GM21515 (cell line): Measurements from ENCODE around the gene RPS6KA5.

Experiments
- ATAC-seq: cut with Tn5 transposase; IDR thresholded peaks from one replicate; pipeline ENCODE4 v1.9.1; 2021; ENCODE audit not compliant: unreplicated experiment

Gene RPS6KA5

DNA sequence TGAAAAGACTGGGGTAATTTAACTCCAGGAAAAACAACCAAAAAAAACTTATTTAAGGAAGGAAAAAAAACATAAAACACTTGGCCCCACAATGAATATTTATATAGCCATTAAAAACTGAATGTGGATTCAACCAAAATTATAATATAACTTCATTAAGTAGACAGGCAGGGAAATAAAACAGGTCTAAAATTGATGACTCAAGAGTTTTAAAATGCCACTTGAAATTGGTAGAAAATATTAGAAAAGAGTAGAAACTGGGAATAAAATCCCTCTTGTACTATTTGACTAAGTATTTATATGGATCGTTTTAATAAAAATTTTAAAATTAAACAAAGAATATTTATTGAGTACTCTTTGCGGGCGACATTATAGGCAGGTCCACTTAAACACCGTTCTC, 28.8 kb downstream of the RPS6KA5 start:
- no peak for ATAC-seq

DNA sequence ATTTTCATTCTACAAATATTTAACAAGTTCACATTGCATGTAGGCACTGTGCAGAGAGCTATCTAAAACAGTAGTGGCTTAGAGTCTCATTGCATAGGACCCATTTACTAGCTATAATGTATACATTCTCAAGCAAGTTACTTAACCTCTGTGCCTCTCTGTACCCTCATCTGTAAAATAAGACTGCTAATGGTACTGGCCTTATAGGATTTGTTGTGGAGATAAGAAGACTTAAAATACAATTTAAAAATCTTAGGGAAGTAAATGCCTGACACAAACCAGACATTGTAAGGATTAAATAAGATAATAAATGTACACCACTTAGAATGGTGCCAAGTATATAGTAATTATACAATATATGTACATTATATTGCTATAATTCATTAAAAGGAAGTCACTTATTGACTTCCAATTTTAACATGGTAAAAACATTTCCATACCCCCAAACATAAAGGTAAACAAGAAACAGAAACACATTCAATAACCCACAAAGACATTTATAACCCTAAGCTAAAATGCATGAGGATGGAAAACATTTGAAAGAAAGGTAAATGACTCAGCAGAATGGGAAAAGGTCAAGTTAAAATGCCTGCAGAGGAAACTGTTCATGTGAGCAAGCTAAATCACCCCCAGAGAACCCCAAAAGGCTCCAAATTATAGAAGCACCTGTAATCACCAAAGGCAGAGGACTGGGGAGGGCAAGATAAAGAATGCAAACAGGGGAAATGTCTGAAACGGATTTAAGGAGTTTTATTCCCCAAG, 30.8 kb downstream of the RPS6KA5 start:
- no peak for ATAC-seq

DNA sequence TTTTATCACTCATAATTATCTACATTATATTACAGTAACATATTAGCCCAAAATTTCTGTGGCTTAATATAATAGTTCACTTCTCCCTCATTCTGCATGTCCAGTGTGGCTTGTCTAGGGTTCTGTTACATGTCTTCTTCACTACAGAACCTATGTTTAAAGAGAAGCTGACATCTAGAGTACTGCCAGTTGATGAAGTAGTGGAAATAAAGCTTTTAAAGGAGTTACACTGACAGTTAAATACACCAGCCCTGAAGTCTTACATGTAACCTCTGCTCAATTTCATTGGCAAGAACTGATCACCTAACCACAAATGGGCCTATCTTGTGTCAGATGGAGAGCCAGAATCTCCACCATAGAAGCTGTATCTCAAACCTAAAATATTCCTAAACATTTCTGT, 32.9 kb downstream of the RPS6KA5 start:
- ATAC-seq: no peak

DNA sequence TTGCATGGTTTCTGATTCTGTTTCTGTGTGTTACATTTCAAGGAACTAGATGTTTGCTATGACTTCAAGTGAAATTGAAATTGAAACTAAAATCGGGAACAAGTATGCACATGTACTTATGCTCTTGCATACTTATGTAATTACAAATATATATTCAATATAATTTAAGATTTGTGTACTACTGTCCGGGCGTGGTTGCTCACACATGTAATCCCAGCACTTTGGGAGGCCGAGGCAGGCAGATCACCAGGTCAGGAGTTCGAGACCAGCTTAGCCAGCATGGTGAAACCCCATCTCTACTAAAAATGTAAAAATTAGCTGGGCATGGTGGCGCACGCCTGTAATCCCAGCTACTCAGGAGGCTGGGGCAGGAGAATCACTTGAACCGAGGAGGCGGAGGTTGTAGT, 37.8 kb downstream of the RPS6KA5 start:
- ATAC-seq: peak; percentile 90

DNA sequence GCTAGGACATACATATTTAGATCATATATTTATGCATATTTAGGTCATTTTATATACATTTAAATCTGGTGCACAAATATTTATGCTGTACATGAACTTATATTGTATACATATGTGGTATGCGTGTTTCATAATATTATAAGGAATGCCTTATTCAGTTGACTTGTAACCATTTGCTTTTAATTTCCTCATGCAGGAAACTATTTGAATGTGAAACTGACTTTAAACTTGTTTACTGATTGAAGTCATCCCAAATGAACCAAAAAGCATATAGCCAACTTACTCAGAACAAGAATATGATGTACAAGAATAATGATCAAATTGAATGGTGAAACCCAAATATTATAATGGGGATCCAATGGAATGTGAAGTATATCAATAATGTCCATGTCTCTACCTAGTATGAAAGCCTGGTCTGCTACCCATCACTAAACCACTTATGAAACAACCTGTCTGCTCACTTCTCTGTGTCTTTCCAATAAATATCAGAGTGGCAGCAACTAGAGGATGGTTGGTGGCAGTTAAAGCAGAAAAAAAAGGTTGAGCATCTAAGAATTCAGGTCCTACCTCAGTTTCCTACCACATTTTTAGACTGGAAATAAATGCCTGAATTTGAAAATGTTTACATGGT, 38.3 kb downstream of the RPS6KA5 start:
- peak; percentile 41 for ATAC-seq

DNA sequence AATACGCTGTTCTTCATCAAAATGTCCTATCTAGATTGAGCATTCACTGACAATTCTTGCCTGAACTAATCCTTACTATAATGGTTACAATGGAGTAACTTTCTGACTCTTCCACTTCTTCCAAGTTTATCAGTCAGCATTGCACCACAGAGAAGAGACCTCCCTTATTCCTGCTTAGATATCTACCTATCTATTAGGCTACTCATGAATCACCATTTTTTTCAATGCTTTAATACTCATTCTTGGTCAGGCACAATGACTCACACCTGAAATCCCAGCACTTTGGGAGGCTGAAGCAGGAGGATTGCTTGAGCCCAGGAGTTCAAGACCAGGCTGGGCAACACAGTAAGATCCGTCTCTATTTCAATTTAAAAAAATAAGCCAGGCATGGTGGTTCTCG, 39.3 kb downstream of the RPS6KA5 start:
- no peak for ATAC-seq

DNA sequence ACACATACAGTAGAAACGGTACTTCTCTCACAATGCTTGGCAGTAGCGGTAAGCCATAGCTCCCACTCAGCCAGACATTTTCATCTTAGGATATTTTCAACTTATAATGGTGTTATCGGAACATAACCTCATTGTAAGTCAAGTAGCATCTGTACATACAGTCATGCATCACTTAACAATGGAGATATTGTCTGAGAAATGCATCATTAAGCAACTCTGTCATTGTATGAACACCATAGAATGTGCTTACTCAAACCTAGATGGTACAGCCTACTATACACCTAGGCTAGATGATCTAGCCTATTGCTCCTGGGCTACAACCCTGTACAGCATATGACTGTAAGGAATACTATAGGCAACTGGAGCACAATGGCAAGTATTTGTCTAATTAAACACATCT, 40.8 kb downstream of the RPS6KA5 start:
- no peak for ATAC-seq

DNA sequence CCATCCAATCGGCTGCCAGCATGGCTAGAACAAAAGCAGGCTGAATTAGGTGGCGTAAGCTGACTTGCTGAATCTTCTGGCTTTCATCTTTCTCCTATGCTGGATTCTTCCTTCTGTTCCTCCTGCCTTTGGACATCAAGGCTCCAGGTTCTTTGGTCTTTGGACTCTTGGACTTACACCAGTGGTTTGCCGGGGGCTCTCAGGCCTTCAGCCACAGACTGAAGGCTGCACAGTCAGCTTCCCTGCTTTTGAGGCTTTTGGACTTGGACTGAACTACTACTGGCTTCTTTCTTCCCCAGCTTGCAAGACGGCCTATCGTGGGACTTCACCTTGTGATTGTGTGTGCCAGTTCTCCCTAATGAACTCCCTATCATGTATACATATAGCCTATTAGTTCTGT, 42.0 kb downstream of the RPS6KA5 start:
- no peak for ATAC-seq

DNA sequence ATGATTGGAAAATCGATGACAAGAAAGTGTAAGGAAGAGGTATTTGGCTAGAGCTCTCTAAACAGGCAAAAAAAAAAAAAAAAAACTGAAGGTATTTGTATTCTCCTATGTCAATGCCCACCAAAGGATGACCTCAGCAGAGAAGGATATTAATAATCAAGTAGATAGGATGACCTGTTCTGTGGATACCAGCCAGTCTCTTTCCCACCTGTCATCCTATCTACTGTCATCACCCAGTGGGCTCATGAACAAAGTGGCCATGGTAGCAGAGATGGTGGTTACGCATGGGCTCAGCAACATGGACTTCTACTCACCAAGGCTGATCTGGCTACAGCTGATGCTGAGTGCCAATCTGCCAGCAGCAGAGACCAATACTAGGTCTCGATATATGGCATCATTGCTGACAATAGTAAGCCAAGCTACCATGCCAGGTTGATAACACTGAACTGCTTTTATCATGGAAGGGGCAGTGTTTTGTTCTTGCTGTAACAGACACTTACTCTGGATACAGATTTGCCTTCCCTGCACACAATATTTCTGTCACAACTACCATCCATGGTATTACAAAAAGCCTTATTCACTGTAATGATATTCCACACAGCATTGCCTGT, 43.5 kb downstream of the RPS6KA5 start:
- no peak for ATAC-seq

DNA sequence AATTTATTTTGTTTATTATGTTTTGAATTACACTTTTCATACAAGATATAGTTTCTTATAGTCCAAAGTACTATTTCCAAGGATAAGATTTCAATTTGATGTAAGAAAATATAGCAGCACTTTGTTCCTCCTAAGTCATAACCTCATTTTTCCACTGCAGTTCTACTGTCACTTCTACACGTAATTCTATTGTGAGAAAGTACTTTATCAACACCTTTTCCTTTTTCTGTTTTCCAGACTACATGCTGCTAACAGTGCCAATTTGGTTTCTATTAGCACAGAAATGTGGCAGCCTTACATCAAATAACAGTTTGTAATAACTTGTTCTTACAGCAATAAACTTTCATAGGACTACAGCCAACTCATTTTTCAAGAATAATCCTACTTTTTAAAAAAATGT, 45.0 kb downstream of the RPS6KA5 start:
- ATAC-seq: no peak

DNA sequence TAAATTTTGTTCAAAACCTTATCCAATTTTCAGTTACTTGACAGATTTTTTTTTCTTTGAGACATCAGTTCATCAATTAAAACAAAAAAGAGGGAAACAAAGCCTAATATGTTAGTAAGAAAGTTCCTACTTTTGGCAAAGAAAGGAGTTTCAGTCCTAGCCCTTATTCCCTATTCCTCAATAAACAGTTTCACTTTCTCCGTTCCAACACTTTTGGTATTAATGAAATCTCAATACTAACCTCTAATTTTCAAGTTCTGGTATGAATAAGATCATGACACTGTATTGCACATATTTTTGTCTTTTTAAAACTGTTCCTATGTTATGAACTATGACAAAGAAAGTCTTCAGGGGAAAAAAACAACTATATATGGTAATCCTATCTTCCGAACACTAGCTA, 48.4 kb downstream of the RPS6KA5 start:
- no peak for ATAC-seq

DNA sequence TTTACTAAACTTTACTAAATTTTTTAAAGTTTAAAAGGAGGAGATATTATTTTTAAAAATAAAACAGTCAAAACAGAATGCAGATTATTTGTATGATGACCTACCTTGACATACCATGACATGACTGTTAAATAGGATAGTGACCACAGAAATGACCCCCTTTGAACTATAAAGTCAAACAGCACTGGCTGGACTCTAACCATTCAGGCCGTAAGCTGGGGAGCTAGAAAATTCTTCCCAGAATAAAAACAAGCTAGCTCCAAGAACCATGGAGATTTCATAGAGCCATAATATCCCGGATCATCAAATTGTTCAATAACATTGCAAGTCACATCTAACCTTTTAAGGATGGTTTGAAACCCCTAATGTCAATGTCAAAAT, 50.3 kb downstream of the RPS6KA5 start:
- ATAC-seq: no peak

DNA sequence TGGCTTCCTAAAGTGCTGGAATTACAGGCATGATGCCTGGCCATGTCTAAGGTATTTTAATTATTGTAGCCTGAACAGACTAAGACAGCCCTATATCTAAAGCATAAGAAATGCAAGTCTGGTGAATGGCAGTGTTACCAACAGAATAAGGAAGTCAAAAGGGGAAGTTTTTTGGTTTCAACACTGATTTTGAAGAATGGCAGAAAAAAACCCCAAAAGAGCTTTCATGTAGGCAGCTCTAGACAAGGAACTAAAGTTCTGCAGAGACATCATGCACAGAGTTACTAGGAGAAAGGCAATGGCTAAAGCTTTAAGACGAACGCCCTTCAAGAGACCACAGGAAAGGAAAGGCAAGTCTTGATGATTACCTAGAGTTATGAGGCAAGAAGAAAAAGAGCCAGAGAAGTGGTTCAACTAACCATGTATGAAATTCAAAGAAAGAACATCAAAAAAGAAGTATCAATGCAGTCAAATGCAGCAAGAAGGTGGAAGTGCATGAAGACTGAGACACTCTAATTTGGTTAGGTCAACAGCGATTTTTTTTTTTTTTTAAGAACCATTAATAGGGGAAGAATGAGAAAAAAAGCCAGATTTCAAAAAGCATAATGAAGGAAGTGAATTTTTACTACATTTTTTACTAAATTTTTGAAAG, 50.8 kb downstream of the RPS6KA5 start:
- peak; percentile 92 for ATAC-seq

DNA sequence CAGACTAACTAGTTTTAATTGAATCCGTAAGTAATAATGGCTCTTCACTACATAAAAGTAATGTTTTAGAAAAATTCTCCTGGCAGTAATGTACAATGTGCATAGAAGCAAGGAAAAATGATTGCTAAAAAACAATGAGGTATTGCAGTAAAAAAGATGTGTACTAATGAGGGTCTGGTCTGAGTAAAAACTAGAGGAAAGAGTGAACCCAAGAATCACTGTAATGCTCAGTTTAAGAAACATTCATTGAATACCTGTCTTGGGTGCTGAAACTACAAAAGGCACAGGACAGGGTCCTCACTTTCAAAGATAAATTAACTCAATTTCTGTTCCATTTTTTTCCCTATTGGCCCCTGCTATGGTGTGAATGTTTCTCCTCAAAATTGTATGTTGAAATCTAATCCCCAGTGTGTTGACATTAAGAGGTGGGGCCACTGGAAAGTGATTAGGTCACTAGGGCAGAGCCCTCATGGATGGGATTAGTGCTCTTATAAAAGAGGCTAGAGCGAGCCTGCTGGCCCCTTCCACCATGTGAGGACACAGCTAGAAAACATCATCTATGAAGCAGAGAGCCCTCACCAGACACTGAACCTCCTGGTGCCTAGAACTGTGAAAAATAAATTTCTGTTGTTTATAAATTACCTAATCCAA, 51.6 kb downstream of the RPS6KA5 start:
- ATAC-seq: peak; percentile 15

DNA sequence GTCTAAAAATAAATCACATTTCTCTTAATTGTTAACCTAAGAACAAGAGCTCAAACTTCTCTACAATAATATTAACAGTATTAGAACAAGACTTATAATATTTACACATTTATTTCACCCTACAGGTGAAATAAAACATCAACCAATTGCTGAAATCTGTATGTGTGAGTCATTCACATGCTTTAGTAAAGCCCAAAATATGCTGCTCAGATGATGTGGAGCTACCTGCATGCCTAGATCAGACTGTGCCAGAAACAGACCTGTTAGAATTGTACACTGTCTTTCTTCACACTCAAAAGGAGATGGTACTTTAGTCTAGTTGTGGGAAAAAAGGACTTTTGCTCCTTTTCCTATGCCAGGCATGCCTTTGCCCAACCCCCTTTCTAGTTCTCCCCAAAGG, 54.7 kb downstream of the RPS6KA5 start:
- ATAC-seq: no peak

DNA sequence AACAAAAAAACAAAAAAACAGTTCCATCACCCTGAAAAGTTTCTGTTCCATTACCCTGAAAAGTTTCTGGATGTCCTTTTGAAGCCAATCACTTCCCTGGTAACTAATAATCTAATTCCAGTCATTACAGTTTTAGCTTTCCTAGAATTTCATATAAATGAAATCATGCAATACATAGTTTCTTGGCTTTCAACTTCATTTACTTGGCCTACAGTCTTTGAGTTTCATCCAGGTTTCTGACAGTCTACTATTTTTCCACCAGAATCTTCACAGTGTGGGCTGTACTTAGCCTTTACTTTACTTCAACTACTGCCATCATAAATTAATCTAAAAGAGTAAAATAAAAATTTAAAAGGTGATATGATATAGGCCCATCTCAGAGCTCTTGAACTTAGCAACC, 55.5 kb downstream of the RPS6KA5 start:
- ATAC-seq: no peak

DNA sequence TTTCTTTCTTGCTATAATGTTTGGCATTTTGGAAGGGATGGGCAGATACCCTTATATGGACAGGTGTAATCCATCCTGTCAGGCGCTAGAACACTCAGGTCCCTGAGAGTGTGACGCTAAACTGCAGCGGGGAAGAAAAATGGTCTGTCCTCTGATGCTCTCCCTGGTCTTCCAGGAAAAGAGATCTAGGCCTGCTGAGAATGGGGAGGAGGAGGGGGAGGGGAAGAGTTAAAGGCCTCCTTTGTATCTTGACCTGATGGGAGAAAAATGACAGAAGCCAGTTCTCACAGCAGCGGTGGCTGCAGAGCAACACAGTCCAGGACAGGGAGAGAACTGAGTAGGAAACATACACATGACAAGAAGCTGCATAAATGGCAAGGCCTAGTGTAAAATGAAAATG, 61.1 kb downstream of the RPS6KA5 start:
- ATAC-seq: no peak

DNA sequence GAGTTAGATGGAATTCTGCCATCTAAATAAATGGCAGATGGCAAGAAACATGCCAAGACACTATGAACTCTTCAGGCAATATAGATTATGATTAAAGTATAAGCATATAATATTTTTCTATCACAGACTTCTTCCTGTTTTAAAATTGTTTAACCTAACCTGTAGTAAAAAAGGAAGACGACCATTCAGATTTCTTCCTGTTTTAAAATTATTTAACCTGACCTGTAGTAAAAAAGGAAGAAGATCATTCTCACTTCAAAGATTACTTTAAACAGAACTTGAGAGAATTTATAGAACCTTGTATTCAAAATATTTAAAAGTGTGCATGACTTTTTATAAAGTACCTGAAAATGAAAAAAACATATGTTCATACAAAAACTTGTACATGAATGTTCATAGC, 63.5 kb downstream of the RPS6KA5 start:
- no peak for ATAC-seq

DNA sequence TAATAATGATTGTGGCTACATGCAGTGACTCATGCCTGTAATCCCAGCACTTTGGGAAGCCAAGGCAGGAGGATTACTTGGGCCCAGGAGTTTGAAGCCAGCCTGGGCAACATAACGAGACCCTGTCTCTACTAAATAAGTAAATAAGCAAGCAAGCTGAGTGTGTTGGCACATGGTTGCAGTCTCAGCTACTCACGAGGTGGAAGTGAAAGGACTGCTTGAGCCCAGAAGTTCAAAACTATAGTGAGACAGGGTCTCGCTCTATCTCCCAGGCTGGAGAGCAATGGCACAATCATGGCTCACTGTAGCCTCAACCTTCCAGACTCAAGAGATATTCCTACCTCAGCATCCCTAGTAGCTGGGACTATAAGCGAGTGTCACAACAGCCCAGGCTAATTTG, 64.7 kb downstream of the RPS6KA5 start:
- no peak for ATAC-seq

DNA sequence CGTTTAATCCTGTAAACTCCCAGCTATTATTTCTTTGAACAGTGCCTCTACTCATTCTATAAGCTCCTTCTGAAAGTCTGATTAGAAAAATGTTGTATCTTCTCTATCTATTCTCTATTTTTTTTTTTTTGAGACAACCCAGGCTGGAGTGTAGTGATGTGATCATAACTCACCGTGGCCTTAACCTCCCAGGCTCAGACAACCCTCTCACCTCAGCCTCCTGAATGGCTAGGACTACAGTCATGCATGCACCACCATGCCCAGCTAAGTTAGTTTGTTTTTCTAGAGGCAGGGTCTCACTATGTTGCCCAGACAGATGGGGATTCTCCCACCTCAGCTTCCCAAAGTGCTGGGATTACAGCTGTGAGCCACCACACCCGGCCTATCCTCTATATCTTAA, 66.6 kb downstream of the RPS6KA5 start:
- no peak for ATAC-seq

DNA sequence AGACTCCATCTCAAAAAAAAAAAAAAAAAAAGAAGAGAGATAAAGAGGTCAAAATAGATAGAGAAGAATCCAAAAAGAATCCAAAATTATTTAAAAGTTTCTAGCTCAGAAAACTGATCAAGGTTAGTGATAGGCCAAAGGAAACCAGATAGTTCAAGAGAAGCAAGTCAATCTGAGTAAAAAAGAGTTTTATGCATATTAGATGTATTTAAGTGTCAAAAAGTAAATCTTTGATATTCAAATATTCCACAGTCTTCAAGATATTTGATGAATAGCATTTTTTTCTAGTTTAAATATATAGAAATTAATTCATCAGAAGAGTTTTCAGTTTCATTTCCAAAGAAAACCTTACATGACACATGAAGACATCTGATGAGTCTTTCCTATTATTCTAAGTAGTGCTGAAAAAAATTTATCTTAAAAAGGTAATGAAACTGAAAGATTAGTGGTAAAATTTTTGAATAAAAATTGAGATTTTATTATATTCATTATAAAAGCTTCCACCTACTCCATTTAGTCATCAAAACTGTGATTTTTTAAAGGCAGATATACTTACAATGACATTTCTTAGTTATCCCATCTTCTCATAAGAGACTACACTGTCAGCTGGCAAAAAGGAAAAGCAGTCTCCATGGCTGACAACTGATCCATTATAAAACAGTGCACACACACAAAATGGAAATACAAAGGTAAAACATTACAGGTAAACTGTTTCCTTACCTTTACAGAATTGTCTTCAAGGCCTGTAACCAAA, 68.6 kb downstream of the RPS6KA5 start:
- no peak for ATAC-seq
